H9 (cell line): ENCODE measurements around the gene OCSTAMP. TPM values are rescaled to one million over a fixed set of nuclear protein-coding genes. Genes with fewer than 3 reads are reported as not detected.

ENCODE experiments used
- DNase-seq: peaks from one replicate; pipeline ENCODE4 v3.0.0-alpha.2; 2017
- H2AFZ ChIP-seq: one replicate; pipeline ENCODE4 v1.6.1; 2013; ENCODE audit warnings: mild to moderate bottlenecking, low read length, control low read depth, moderate library complexity
- H2AK5ac ChIP-seq: 2 replicates; pipeline ENCODE4 v1.6.1; 2013; ENCODE audit warnings: low read length, control low read depth, mixed read lengths; ENCODE audit not compliant: insufficient read length
- H2BK120ac ChIP-seq: one replicate; pipeline ENCODE4 v1.6.1; 2013; ENCODE audit warnings: low read depth, mild to moderate bottlenecking, low read length, control low read depth, inconsistent platforms; ENCODE audit not compliant: poor library complexity, severe bottlenecking
- H2BK12ac ChIP-seq: 2 replicates; pipeline ENCODE4 v1.6.1; 2013; ENCODE audit warnings: low read length, control low read depth, mixed read lengths, low read depth; ENCODE audit not compliant: insufficient read length
- H2BK15ac ChIP-seq: 2 replicates; pipeline ENCODE4 v1.6.1; 2013; ENCODE audit warnings: low read depth, low read length, control low read depth
- H2BK20ac ChIP-seq: one replicate; pipeline ENCODE4 v1.6.1; 2013; ENCODE audit warnings: low read depth, mild to moderate bottlenecking, low read length, control low read depth, inconsistent platforms; ENCODE audit not compliant: poor library complexity, severe bottlenecking
- H2BK5ac ChIP-seq: 2 replicates; pipeline ENCODE4 v1.6.1; 2013; ENCODE audit warnings: low read length, control low read depth, mixed read lengths; ENCODE audit not compliant: insufficient read length
- H3K14ac ChIP-seq: 2 replicates; pipeline ENCODE4 v1.6.1; 2013; ENCODE audit warnings: low read length, control low read depth; ENCODE audit not compliant: insufficient read depth
- H3K18ac ChIP-seq: 2 replicates; pipeline ENCODE4 v1.6.1; 2013; ENCODE audit warnings: low read depth, mild to moderate bottlenecking, mixed read lengths, low read length, control low read depth; ENCODE audit not compliant: insufficient read length
- H3K23ac ChIP-seq: 2 replicates; pipeline ENCODE4 v1.6.1; 2013; ENCODE audit warnings: low read length, control low read depth, mixed read lengths, low read depth; ENCODE audit not compliant: insufficient read length
- H3K23me2 ChIP-seq: 2 replicates; pipeline ENCODE4 v1.6.1; 2013; ENCODE audit warnings: low read depth, mild to moderate bottlenecking, mixed read lengths, low read length, control low read depth; ENCODE audit not compliant: insufficient read length, poor library complexity, severe bottlenecking
- H3K27ac ChIP-seq: 2 replicates; pipeline ENCODE4 v1.5.1; 2013; ENCODE audit warnings: low read length, control low read depth, mixed read lengths, low read depth; ENCODE audit not compliant: insufficient read length
- H3K27me3 ChIP-seq: 2 replicates; pipeline ENCODE4 v1.6.1; 2013; ENCODE audit warnings: low read length, control low read depth, inconsistent platforms; ENCODE audit not compliant: insufficient read depth
- H3K4ac ChIP-seq: 2 replicates; pipeline ENCODE4 v1.6.1; 2013; ENCODE audit warnings: low read depth, mild to moderate bottlenecking, control low read depth, inconsistent platforms, low read length, moderate library complexity
- H3K4me1 ChIP-seq: 2 replicates; pipeline ENCODE4 v1.6.1; 2013; ENCODE audit warnings: low read length, control low read depth, inconsistent platforms; ENCODE audit not compliant: insufficient read depth
- H3K4me2 ChIP-seq: 2 replicates; pipeline ENCODE4 v1.6.1; 2013; ENCODE audit warnings: low read length, control low read depth, mixed read lengths; ENCODE audit not compliant: insufficient read length, insufficient read depth
- H3K56ac ChIP-seq: 2 replicates; pipeline ENCODE4 v1.6.1; 2013; ENCODE audit warnings: low read depth, mild to moderate bottlenecking, mixed read lengths, low read length, control low read depth; ENCODE audit not compliant: insufficient read length
- H3K79me1 ChIP-seq: 2 replicates; pipeline ENCODE4 v1.6.1; 2013; ENCODE audit warnings: low read depth, mild to moderate bottlenecking, moderate library complexity, low read length, control low read depth, inconsistent platforms; ENCODE audit not compliant: insufficient read depth, poor library complexity, severe bottlenecking
- H3K79me2 ChIP-seq: 2 replicates; pipeline ENCODE4 v1.6.1; 2013; ENCODE audit warnings: low read length, control low read depth, inconsistent platforms; ENCODE audit not compliant: insufficient read depth
- H3K9ac ChIP-seq: 2 replicates; pipeline ENCODE4 v1.6.1; 2013; ENCODE audit warnings: low read length, control low read depth, mixed read lengths; ENCODE audit not compliant: insufficient read length; ENCODE audit errors: extremely low read depth
- H3K9me3 ChIP-seq: one replicate; pipeline ENCODE4 v1.6.1; 2013; ENCODE audit warnings: low read depth, low read length, inconsistent platforms; ENCODE audit not compliant: control insufficient read depth
- H3T11ph ChIP-seq: one replicate; pipeline ENCODE4 v1.6.1; 2013; ENCODE audit warnings: mild to moderate bottlenecking, low read length, control low read depth, inconsistent platforms
- H4K20me1 ChIP-seq: one replicate; pipeline ENCODE4 v1.6.1; 2013; ENCODE audit not compliant: control insufficient read depth, insufficient read length, insufficient read depth
- H4K5ac ChIP-seq: 2 replicates; pipeline ENCODE4 v1.6.1; 2013; ENCODE audit warnings: low read depth, mild to moderate bottlenecking, mixed read lengths, low read length, control low read depth; ENCODE audit not compliant: insufficient read length
- H4K8ac ChIP-seq: replicated peaks from 2 replicates; pipeline ENCODE4 v1.6.1; 2013; ENCODE audit warnings: low read length, control low read depth, mixed read lengths, low read depth; ENCODE audit not compliant: insufficient read length
- H4K91ac ChIP-seq: 2 replicates; pipeline ENCODE4 v1.6.1; 2013; ENCODE audit warnings: low read depth, mild to moderate bottlenecking, moderate library complexity, mixed read lengths, low read length, control low read depth; ENCODE audit not compliant: insufficient read length
- H3K27ac Mint-ChIP-seq, 3 experiments: 2 replicates in 2 of 3; 3 replicates in 1 of 3; pipeline ENCODE4 v1.8.0; 2020 to 2021; ENCODE audit warnings: mixed read lengths in 3 of 3, mild to moderate bottlenecking in 1 of 3, moderate library complexity in 1 of 3
- H3K27me3 Mint-ChIP-seq: 2 replicates; pipeline ENCODE4 v1.8.0; 2021; ENCODE audit warnings: low read depth, mild to moderate bottlenecking, moderate library complexity, mixed read lengths
- H3K36me3 Mint-ChIP-seq, 3 experiments: 2 replicates in 2 of 3; 3 replicates in 1 of 3; pipeline ENCODE4 v1.8.0; 2020 to 2021; ENCODE audit warnings: low read depth in 3 of 3, mixed read lengths in 3 of 3; ENCODE audit not compliant: insufficient read depth in 1 of 3
- H3K4me1 Mint-ChIP-seq, 2 experiments: 2 replicates each; pipeline ENCODE4 v1.8.0; 2020; ENCODE audit warnings: mixed read lengths in 2 of 2
- H3K4me3 Mint-ChIP-seq, 2 experiments: 2 replicates in 1 of 2; 3 replicates in 1 of 2; pipeline ENCODE4 v1.8.0; 2020 to 2021; ENCODE audit warnings: mild to moderate bottlenecking in 2 of 2, mixed read lengths in 2 of 2, moderate library complexity in 1 of 2
- H3K9me3 Mint-ChIP-seq, 2 experiments: 2 replicates in 1 of 2; 3 replicates in 1 of 2; pipeline ENCODE4 v1.8.0; 2020; ENCODE audit warnings: mild to moderate bottlenecking in 2 of 2, mixed read lengths in 2 of 2, moderate library complexity in 1 of 2
- WGBS: extraction: QIAGEN DNeasy Blood & Tissue Kit; methylation state at CpG from one replicate; pipeline ENCODE4 v1.1.7; 2013; ENCODE audit warnings: missing lambda C conversion rate, low lambda C conversion rate, mixed read lengths; ENCODE audit not compliant: insufficient read length; ENCODE audit errors: extremely low coverage; 5-methylcytosine and 5-hydroxymethylcytosine counted together
- total RNA-seq: library from RNA; stranded (reverse); gene quantifications from 2 replicates; pipeline ENCODE4 v1.2.1, GENCODE V29; 2021
- TF ChIP-seq, protein P1 (sequence below): fragments of 200-600 bp; sonication (generic); conservative IDR thresholded peaks from 3 replicates; pipeline ENCODE4 v1.8.0; 2021; ENCODE audit warnings: antibody characterized with exemption, mild to moderate bottlenecking

The OCSTAMP gene
- total RNA-seq, 1 experiment from 2014 or later: not detected

DNA sequence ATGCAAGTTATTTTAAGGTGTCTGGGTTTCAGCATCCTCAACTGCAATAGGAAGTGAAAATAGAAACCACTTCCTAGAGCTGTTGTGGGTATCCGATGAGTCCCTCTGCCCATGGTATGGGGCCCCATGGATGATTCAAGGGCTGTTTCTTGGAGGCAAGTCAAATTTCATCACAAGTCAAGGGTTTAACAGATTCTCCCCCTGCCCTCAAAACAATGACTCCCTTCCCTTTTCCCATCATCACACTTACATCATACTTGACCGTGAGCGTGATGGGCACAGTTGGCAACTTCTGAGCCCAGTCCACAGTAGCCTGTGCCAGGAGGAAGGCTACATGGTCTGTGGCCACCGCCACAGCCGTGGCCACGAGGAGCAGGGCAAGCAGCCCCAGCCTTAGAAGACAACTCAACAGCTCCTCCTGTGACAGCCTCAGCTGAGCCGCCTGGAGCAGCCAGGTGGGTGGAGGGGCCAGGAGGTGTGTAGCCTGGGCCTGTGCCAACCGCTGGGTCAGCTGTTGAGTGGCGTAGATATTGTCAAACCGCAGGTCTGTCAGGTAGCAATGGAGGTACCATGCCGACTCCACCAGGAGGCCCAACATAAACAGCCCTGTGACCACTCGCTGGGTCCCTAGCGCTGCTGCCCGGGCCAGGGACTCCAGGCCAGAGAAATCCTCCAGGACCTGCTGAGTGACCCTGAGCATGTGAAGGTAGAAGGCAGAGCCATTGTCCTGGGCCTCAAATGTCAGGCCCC lies 5.2 kb downstream of the OCSTAMP start:
- Histone ChIP-seq H2AFZ (no peak overlapping the region), H3K23me2 (no peaks in the 10 kb centered on the region), H3K14ac (no peak overlapping the region), H3T11ph (no peak overlapping the region), H2BK120ac (no peak overlapping the region), H3K9me3 (no peaks in the 10 kb centered on the region), H4K8ac (no peak overlapping the region), H3K27me3 (no peaks in the 10 kb centered on the region), H2BK20ac (no peak overlapping the region), H3K4me1 (no peaks in the 10 kb centered on the region), H3K18ac (no peak overlapping the region), H2BK5ac (no peak overlapping the region), H4K5ac (no peak overlapping the region), H3K56ac (no peak overlapping the region), H4K20me1 (no peaks in the 10 kb centered on the region), H3K23ac (no peak overlapping the region), H2BK12ac (no peak overlapping the region), H3K4me2 (no peak overlapping the region), H3K9ac (no peak overlapping the region), H3K79me1 (no peaks in the 10 kb centered on the region), H3K27ac (no peak overlapping the region), H3K79me2 (no peaks in the 10 kb centered on the region), H4K91ac (no peak overlapping the region), H3K4ac (no peak overlapping the region), H2BK15ac (no peak overlapping the region), H2AK5ac (no peak overlapping the region)
- no peaks in the 10 kb centered on the region for H3K36me3 Mint-ChIP-seq
- H3K27me3 Mint-ChIP-seq: no peaks in the 10 kb centered on the region
- no peak overlapping the region for H3K4me3 Mint-ChIP-seq
- no peak overlapping the region for H3K27ac Mint-ChIP-seq
- DNase-seq: no peak
- no peaks in the 10 kb centered on the region for H3K9me3 Mint-ChIP-seq
- WGBS: no CpG with 5 or more reads among the region's 14 CpGs
- TF ChIP-seq, protein P1, sequence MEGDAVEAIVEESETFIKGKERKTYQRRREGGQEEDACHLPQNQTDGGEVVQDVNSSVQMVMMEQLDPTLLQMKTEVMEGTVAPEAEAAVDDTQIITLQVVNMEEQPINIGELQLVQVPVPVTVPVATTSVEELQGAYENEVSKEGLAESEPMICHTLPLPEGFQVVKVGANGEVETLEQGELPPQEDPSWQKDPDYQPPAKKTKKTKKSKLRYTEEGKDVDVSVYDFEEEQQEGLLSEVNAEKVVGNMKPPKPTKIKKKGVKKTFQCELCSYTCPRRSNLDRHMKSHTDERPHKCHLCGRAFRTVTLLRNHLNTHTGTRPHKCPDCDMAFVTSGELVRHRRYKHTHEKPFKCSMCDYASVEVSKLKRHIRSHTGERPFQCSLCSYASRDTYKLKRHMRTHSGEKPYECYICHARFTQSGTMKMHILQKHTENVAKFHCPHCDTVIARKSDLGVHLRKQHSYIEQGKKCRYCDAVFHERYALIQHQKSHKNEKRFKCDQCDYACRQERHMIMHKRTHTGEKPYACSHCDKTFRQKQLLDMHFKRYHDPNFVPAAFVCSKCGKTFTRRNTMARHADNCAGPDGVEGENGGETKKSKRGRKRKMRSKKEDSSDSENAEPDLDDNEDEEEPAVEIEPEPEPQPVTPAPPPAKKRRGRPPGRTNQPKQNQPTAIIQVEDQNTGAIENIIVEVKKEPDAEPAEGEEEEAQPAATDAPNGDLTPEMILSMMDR: no peak
- H3K4me1 Mint-ChIP-seq: peaks cover 0 to 2% of the 10 kb centered on the region in 2 experiments; a peak in 2 of 4 replicates
